ENCODE data around the gene LPAR1.
A peak's percentile ranks its signal among the peaks of the same experiment; 100 is the strongest.
"Not testable (repeated sequence)": the region's sequence is repeated elsewhere in the genome, so short reads cannot be mapped to it uniquely, and the experiment has no call there.

The LPAR1 gene

DNA sequence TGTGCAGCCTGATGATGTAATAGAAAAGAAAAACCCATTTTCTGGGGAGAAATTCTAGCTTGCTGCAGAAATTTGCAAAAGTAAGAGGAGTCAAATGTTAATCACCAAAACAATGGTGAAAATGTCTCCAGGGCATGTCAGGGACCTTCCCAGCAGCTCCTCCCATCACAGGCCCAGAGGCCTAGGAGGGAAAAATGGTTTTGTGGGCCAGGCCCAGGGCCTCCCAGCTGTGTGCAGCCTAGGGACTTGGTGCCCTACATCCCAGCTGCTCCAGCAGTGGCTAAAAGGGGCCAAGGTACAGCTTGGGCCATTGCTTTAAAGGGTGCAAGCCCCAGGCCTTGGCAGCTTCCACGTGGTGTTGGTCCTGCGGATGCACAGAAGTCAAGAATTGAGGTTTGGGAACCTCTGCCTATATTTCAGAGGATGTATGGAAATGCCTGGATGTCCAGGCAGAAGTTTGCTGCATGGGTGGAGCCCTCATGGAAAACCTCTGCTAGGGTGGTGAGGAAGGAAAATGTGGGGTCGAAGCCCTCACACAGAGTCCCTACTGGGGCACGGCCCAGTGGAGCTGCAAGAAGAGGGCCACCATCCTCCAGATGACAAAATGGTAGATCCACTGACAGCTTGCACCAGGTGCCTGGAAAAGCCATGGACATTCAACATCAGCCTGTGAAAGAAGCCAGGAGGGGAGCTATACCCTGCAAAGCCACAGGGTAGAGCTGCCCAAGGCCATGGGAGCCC lies 176.7 kb downstream of the LPAR1 start:
- H3K9me3 Mint-ChIP-seq: peaks cover 14 to 21% of the 10 kb centered on the region in 2 donors
- not testable (repeated sequence) for H3K27ac Mint-ChIP-seq; DNase-seq; H3K4me3 Mint-ChIP-seq; H3K4me1 Mint-ChIP-seq; H3K27me3 Mint-ChIP-seq; H3K36me3 Mint-ChIP-seq; ATAC-seq (replicated peaks)

DNA sequence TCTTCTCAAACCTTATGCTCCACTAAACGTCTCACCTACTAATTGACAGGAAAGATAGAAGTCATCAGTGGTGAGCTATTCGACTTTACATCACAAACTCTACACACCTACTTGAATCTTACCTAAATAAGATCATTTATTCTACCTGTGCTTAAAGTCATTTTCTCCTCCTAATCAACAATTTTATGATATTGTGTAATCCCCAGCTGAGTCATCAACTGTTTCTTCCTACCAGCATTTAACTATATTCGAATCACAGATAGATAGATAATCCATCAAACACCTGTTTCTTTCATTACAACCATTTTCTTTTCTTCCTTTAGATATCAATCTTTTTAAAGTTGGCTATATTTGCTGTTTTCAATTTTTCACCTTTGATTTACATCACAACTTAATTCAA lies 181.5 kb downstream of the LPAR1 start:
- no peaks in the 10 kb centered on the region for H3K27me3 Mint-ChIP-seq
- peaks cover 13 to 15% of the 10 kb centered on the region in 2 donors for H3K9me3 Mint-ChIP-seq
- no peak for ATAC-seq (replicated peaks)
- DNase-seq: no peak
- no peaks in the 10 kb centered on the region for H3K4me1 Mint-ChIP-seq
- no peaks in the 10 kb centered on the region for H3K36me3 Mint-ChIP-seq
- no peak overlapping the region for H3K27ac Mint-ChIP-seq
- H3K4me3 Mint-ChIP-seq: no peak overlapping the region

DNA sequence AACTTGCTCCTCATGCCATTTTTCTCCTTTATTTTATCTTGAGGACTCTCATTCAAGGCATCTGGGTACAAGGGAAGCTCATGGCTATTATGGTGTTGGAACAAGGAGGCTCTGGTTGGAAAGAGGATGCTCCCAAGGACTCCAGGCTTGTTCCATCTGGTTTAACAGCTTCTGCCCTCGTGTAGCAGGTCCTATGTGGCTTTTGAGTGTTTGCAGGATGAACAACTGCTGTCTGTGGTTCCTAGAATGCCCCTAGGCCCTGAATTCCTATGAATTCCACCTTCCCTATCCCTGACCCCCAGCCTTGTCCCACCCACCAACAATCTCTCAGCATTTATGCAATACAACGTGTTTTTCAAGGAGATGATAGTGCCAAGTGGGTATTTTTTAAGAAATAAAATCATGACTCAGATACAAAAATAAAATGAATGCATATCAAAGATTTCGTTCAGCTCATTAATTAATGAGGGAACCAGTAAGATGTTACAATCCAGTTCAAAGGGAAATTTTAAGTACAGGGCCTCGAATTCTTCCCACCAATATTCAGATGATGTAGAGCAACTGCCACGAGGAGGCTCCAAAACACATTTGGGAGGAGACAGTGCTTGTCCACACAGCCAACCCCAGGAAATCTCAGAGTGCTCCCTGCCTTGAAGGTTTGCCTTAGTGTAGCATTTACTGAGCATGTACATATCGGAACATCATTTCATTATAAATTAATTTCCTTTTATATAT lies 187.7 kb downstream of the LPAR1 start:
- no peak for DNase-seq
- Mint-ChIP-seq H3K27me3 (no peaks in the 10 kb centered on the region), H3K4me1 (no peaks in the 10 kb centered on the region), H3K36me3 (no peaks in the 10 kb centered on the region), H3K27ac (no peak overlapping the region), H3K4me3 (no peak overlapping the region), H3K9me3 (peaks cover 3 to 9% of the 10 kb centered on the region in 2 donors)
- no peak for ATAC-seq (replicated peaks)

DNA sequence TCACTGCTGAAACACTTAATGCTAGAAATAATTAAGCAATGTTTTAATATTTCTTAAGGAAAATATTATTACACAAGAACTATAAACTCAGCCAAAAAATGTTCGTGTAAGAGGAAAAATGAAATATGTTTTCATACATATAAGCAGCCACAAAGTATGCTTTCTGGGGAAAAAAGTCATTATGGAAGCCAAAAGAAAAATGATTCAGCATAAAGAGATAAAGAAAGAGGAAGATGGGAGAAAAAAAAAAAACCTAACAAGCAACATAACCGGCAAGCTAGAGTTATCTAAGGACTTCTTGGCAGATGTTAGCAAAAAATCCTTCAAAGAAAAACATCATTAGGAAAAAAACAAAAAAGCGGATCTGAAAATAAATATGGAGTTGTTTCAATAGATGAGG lies 190.6 kb downstream of the LPAR1 start:
- Mint-ChIP-seq H3K27me3 (peaks cover 0 to 8% of the 10 kb centered on the region in 2 donors), H3K36me3 (no peaks in the 10 kb centered on the region), H3K4me1 (no peaks in the 10 kb centered on the region), H3K4me3 (no peak overlapping the region), H3K9me3 (peaks cover 0 to 2% of the 10 kb centered on the region in 2 donors), H3K27ac (peak overlapping the region; percentile 32)
- ATAC-seq (replicated peaks) (no peak), DNase-seq (no peak)

DNA sequence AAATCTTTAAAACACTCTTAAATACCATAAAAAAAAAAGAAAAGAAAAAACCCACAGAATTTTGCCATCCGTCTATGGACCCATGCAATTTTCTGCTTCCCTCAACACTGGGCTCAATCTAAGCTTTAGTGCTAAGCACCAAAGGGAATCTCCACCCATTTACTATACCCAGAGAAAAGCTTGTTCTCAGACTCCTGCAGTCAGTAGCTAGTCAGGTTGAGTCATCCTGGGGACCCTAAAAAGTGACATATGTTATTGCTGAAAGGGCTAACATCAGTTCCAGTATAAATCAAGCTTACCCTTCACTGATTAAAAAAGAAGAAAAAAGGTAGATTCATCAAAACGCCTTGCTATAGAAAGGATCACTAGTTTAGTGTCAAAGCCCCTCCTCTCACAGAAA lies 192.1 kb downstream of the LPAR1 start:
- no peaks in the 10 kb centered on the region for H3K4me1 Mint-ChIP-seq
- H3K27me3 Mint-ChIP-seq: peaks cover 0 to 8% of the 10 kb centered on the region in 2 donors

DNA sequence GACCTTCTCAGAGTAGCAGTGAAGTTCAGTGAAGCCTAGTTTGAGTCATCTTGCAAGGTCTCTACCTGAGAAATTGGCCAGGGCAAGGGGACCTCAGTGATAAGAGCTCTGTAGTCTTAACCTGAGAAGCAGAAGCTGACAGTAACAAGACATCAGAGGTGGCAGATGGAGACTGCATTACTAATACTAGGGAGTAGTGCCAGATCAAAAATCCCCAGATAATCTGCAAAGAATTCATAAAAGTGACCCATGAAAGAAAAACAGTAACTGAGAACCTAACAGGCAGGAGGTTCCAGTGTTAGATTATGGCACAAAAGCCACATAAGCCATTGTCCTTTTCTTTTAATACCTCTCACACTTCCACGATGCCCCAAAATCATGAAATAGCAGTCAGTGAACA lies 194.1 kb downstream of the LPAR1 start:
- Mint-ChIP-seq H3K27me3 (peaks cover 0 to 8% of the 10 kb centered on the region in 2 donors), H3K36me3 (no peaks in the 10 kb centered on the region), H3K4me1 (no peaks in the 10 kb centered on the region), H3K27ac (no peak overlapping the region), H3K9me3 (peaks cover 0 to 4% of the 10 kb centered on the region in 2 donors), H3K4me3 (no peak overlapping the region)
- ATAC-seq (replicated peaks): no peak
- DNase-seq: no peak

More for the DNA sequence above, 192.1 kb downstream of the LPAR1 start:
- Mint-ChIP-seq H3K27ac (no peak overlapping the region), H3K36me3 (no peaks in the 10 kb centered on the region), H3K9me3 (peaks cover 0 to 2% of the 10 kb centered on the region in 2 donors), H3K4me3 (no peak overlapping the region)
- DNase-seq (no peak), ATAC-seq (replicated peaks) (no peak)

DNA sequence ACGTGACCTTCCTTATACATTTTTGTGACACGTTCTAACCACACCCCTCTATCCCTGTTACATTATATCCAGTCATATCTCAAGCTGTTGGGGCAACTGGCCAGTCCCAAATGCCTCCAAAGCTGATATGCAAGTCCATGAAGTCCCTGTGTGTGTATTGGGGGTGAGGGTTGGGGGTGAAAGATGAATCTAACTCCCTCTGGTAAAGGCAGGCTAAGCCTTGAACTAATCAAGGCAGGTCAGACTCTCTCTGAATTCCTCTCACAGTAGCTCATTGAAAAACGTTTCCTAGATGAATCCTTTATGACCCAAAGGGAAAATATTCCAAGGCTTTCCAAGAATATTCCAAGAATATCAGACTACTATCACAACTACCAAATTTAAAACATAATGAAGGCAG lies 195.3 kb downstream of the LPAR1 start:
- DNase-seq (no peak), ATAC-seq (replicated peaks) (no peak)
- no peak overlapping the region for H3K27ac Mint-ChIP-seq
- peaks cover 0 to 4% of the 10 kb centered on the region in 2 donors for H3K9me3 Mint-ChIP-seq
- H3K27me3 Mint-ChIP-seq: peaks cover 0 to 8% of the 10 kb centered on the region in 2 donors
- H3K4me1 Mint-ChIP-seq: peaks cover 0 to under 1% of the 10 kb centered on the region in 2 donors
- H3K4me3 Mint-ChIP-seq: no peak overlapping the region
- H3K36me3 Mint-ChIP-seq: no peaks in the 10 kb centered on the region

DNA sequence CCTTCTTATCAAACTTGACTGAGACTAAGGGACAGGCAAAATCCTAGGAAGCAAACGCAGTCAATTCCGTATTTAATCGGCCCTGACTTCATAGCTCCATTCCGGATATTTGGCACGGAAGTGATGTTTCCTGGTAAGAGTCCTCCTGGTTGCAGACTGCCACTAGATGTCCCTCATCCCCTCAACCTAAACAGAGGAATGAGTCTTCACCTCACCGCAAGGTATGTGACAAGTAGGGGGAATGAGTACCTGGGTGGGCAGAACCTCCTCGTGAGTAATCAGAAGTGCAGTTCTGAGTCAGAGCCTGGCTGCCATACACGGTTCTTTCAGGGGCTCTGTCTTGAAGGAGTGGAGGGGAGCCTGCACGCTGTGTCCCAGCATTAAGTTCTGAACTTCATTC lies 196.1 kb downstream of the LPAR1 start:
- no peak for DNase-seq
- no peak overlapping the region for H3K27ac Mint-ChIP-seq
- peaks cover 4 to 5% of the 10 kb centered on the region in 2 donors for H3K4me1 Mint-ChIP-seq

DNA sequence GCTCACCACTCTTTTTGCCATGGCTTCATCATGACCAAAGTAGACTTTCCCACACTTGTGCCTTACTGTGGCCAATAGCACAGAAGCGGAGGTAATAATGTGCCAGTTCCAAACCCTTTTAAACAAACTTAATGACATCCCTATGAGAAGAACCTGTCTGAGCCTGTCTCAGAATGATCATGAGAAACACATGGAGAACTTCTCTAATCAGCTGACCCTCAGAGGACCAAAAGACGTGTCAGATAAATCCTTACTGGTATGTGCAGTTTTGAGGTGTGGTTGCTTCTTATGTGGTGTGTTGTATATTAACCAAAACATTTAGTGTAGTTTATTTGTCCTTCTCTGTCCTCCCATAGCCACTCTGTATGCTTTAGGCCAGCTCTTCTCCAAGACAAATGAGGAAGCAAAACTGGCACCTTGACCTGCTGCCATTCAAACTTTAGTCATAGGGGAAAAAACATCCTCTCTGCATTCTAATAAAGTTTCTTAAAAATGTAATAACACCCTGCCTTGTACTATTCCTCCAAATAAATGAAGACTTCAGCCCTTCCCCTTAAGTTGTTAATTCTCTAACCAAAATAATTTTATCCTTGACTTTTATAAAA lies 200.8 kb downstream of the LPAR1 start:
- Mint-ChIP-seq H3K27me3 (no peaks in the 10 kb centered on the region), H3K9me3 (peaks cover 3 to 5% of the 10 kb centered on the region in 2 donors), H3K36me3 (no peaks in the 10 kb centered on the region), H3K4me3 (no peak overlapping the region), H3K4me1 (peaks cover 4 to 5% of the 10 kb centered on the region in 2 donors), H3K27ac (no peak overlapping the region)
- ATAC-seq (replicated peaks): peak; percentile 51 to 71
- no peak for DNase-seq

More for the DNA sequence above, 196.1 kb downstream of the LPAR1 start:
- ATAC-seq (replicated peaks): no peak
- H3K36me3 Mint-ChIP-seq: no peaks in the 10 kb centered on the region
- no peak overlapping the region for H3K4me3 Mint-ChIP-seq
- peaks cover 0 to 8% of the 10 kb centered on the region in 2 donors for H3K27me3 Mint-ChIP-seq
- H3K9me3 Mint-ChIP-seq: peaks cover 1 to 4% of the 10 kb centered on the region in 2 donors

DNA sequence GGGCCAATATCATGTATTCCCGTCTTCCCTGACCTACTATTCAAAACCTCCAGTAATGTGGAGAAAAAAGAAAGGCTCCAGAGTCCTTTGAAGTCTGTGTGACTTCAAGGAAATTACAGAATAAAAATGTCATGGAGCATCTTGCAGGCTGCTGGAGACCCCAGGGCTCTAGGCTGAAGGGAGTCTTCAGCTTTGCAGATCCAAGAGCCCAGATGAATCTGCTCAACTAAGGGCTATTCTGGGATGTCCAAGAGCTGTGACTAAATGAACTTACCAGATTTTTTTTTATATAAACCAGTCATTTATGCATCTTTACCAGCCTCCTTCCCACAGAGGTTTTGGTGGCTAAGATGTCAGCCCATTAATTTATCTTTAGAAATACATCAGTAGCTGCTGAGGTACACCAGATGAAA lies 202.4 kb downstream of the LPAR1 start:
- no peaks in the 10 kb centered on the region for H3K36me3 Mint-ChIP-seq
- H3K4me1 Mint-ChIP-seq: peaks cover 4 to 5% of the 10 kb centered on the region in 2 donors
- no peak for ATAC-seq (replicated peaks)
- H3K4me3 Mint-ChIP-seq: no peak overlapping the region
- H3K27ac Mint-ChIP-seq: no peak overlapping the region
- no peaks in the 10 kb centered on the region for H3K27me3 Mint-ChIP-seq
- no peak for DNase-seq
- H3K9me3 Mint-ChIP-seq: peaks cover 3 to 5% of the 10 kb centered on the region in 2 donors

DNA sequence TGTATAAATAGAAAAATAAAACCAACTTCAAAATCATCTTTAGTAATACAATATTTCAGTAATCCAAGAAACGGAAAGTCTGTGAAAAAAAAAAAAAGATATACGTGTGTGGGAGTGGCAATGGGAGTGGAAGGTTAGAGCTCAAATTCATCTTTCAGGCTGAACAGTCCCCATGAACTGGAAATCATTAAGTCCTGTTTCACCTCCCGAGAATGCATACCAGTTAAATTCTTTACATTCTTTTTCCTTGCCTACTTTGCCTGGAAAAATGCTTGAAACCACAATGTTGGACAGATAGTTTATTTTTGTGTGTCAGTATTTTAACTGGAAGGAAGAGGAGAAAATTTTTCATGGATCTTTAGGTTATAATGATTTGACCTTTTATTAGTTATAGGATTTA lies 202.9 kb downstream of the LPAR1 start:
- no peak overlapping the region for H3K27ac Mint-ChIP-seq
- H3K27me3 Mint-ChIP-seq: no peaks in the 10 kb centered on the region
- no peaks in the 10 kb centered on the region for H3K36me3 Mint-ChIP-seq
- peaks cover 4 to 5% of the 10 kb centered on the region in 2 donors for H3K4me1 Mint-ChIP-seq
- no peak for DNase-seq
- H3K9me3 Mint-ChIP-seq: peaks cover under 1 to 5% of the 10 kb centered on the region in 2 donors
- ATAC-seq (replicated peaks): no peak
- no peak overlapping the region for H3K4me3 Mint-ChIP-seq

DNA sequence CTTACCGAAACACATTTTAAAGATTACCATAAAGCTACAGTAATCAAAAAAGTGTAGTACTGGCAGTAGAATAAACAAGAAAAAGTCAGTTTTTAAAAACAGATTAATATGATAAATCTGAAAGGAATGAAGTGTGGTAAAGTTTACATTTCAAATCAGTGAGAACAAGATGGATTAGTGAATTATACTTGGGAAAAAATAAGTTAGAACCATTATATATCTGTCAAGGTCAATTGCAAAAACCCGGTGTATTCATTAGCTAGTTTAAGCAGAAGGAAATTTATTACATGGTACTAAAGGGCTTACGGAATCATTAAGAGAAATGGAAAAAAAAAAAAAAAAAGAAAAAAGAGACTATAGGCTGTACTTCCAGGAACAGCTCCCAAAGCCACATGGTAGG lies 205.3 kb downstream of the LPAR1 start:
- peaks cover 0 to 8% of the 10 kb centered on the region in 2 donors for H3K9me3 Mint-ChIP-seq
- no peaks in the 10 kb centered on the region for H3K36me3 Mint-ChIP-seq
- no peak for DNase-seq
- H3K27me3 Mint-ChIP-seq: no peaks in the 10 kb centered on the region
- no peak overlapping the region for H3K27ac Mint-ChIP-seq
- no peak overlapping the region for H3K4me3 Mint-ChIP-seq
- peaks cover 4% of the 10 kb centered on the region in 2 donors for H3K4me1 Mint-ChIP-seq
- no peak for ATAC-seq (replicated peaks)

DNA sequence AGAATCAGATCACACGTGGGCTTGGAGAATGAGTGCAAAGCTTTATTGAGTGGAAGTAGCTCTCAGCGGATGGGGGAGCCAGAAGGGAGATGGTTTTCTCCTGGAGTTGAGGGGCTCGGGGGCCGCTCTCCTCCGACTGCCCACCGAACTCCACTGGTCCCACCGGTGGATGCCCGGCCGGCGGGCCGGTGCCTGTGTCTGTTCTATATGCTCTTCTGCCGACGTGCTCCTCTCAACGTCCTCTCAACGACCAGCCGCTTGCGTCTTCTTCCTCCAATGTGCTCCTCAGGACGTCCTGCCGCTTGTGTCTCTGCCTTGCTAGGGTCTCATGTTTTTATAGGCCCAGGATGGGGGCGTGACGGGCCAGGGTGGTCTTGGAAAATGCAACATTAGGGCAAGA lies 207.8 kb downstream of the LPAR1 start:
- Mint-ChIP-seq H3K4me3 (no peak overlapping the region), H3K9me3 (peaks cover 1 to 3% of the 10 kb centered on the region in 2 donors), H3K4me1 (no peaks in the 10 kb centered on the region), H3K27me3 (peaks cover 0 to 5% of the 10 kb centered on the region in 2 donors), H3K36me3 (no peaks in the 10 kb centered on the region), H3K27ac (no peak overlapping the region)
- no peak for ATAC-seq (replicated peaks)
- DNase-seq: no peak

DNA sequence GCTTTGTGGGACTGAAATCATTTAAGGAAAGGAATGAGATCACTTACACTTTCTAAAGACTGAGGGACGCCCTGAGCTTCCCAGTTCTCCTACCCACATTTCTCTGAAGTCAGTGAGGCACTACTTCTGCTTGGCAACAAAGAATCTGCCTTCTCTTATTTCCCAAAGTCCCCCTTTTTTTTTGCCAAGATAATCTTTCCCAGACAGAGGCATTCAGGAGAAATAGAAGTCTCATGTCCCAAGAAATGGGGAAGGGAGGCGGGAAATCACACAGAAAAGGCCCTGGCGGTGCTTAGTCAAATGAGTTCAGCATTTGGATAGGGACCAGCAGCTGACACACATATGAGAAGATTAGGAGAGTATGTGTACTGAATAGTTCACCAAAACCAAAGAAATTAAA lies 210.0 kb downstream of the LPAR1 start:
- Mint-ChIP-seq H3K4me3 (no peak overlapping the region), H3K9me3 (peaks cover 3 to 8% of the 10 kb centered on the region in 2 donors), H3K27me3 (peaks cover 0 to 5% of the 10 kb centered on the region in 2 donors)

More for the DNA sequence above, 210.0 kb downstream of the LPAR1 start:
- Mint-ChIP-seq H3K36me3 (no peaks in the 10 kb centered on the region), H3K27ac (no peak overlapping the region), H3K4me1 (no peaks in the 10 kb centered on the region)
- DNase-seq (no peak), ATAC-seq (replicated peaks) (no peak)

All from stimulated activated naive B cell treated with anti-CD40 and anti-IgM and Interleukin-4, amounts not matched to agents 10 μg/mL and 1 μg/mL and 100 μg/mL, for 72 hours (primary cell).